Measurements from ENCODE around the gene MAP2K2. TPM values are rescaled to one million over a fixed set of nuclear protein-coding genes. Genes with fewer than 3 reads are reported as not detected.
"Not testable (repeated sequence)": the region's sequence is repeated elsewhere in the genome, so short reads cannot be mapped to it uniquely, and the experiment has no call there.

The MAP2K2 gene
- 100 to 1,000 TPM; 186 to 202 TPM for total RNA-seq

DNA sequence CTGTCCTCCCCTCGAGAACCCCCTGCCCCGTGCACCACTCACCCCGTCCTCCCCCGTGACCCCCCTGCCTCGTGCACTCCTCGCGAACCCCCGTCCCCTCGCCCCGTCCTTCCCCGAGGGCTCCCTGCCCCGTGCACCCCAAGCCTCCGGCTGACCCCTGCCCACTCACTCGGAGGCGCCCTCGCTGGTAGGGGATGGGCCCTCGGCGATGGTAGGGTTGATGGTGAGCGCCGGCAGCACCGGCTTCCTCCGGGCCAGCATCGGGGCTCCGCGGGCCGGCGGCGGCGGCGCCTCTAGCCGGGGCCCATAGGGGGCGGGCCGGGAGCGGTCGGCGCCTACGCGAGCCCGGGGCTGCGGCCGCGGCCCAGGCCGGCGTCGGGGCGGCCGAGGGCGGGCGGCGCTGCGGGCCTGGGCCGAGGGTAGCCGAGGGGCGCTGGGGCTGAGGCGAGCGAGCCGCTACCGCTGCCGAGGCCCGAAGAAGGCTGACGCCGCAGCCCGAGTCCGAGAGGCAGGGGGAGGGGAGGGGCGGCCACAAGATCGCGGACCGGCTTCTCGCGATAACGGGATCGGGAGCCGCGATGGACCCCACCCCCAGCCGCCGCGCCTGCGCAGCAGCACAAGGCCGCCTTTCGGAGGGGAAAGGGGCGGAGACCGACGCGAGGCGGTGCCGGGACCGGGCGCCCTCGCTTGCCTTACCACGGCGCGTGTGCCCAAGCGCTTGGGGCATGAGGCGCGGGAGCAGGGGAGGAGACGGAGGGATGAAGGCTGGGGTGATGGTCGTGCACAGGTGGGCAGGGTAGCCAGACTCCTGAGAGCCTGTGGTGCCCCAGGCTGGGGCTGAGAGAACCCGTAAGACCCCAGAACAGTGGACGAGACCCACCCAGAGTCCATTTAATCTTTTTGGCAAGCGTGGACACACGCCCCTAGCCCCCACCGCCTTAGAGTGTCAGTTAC, at the start of gene MAP2K2:
MAP2K2 (minus strand) TSS at position 508 of the 954 bp plus-strand sequence; CDS start at position 261, 247 bp downstream.
- peaks cover 9% of the 10 kb centered on the region for H3K36me3 Mint-ChIP-seq (ENCODE audit: low read depth)
- H3K27me3 Mint-ChIP-seq = no peaks in the 10 kb centered on the region
- CTCF ChIA-PET = interaction anchor here (1.4 kb wide), 1 partner anchor 16 kb away, joined by 9 read pairs; no protein-coding TSS in a partner anchor
- no peaks in the 10 kb centered on the region for H3K9me3 Mint-ChIP-seq
- peak within 1 kb of the TSS; percentile 83 for H3K27ac Mint-ChIP-seq
- POLR2A ChIA-PET = interaction anchor here (1.0 kb wide), 1 partner anchor 15 kb away, joined by 3 read pairs; no protein-coding TSS in a partner anchor
- DNase-seq = peak; percentile 96
- peaks cover 30% of the 10 kb centered on the region for H3K4me1 Mint-ChIP-seq
- peak within 1 kb of the TSS; percentile 94 for H3K4me3 Mint-ChIP-seq

DNA sequence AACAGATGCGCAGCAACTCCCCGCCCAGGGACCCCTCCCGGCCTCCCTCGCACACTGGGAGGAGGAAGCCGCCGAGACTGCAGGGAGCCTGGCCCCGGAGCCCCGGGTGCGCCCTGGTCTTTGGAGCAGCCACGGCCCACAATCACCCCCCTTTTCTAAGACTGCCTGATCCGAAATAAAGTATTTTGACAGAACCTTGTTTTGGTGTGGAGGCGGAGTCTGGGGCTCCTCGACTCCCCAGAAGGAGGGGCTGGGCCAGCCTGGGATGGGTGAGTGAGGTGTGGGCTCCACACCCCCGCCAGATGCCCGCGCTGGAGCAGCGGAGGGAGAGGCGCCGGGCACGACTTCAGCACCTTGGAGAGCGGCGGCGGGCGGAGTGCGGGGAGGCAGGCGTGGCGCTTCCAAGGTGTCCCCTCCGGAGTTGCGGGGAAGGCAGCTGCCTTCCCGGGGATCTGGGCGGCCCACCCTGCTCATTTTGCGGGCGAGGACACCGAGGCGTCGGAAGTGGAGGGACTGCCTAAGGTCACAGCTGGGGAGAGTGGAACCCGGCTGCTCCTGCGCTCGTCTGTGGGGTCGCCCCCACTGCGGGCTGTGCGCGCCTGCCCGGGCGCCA, 49.0 kb upstream of the MAP2K2 start:
- Mint-ChIP-seq H3K27ac (no peak overlapping the region), H3K9me3 (no peaks in the 10 kb centered on the region), H3K27me3 (peaks cover 8% of the 10 kb centered on the region), H3K4me1 (no peaks in the 10 kb centered on the region), H3K4me3 (no peak overlapping the region), H3K36me3 (ENCODE audit: low read depth) (peaks cover 5% of the 10 kb centered on the region)
- ChIA-PET CTCF (no interaction called here), POLR2A (no interaction called here)
- DNase-seq = peak; percentile 71

GRCh38 chr19:4171676-4172075, 47.8 kb upstream of the MAP2K2 start:
- no peaks in the 10 kb centered on the region for H3K4me1 Mint-ChIP-seq
- no peaks in the 10 kb centered on the region for H3K9me3 Mint-ChIP-seq
- no peak overlapping the region for H3K4me3 Mint-ChIP-seq
- DNase-seq = no peak
- no peak overlapping the region for H3K27ac Mint-ChIP-seq
- H3K27me3 Mint-ChIP-seq = peaks cover 8% of the 10 kb centered on the region
- ChIA-PET POLR2A (no interaction called here), CTCF (no interaction called here)
- peaks cover 5% of the 10 kb centered on the region for H3K36me3 Mint-ChIP-seq (ENCODE audit: low read depth)

DNA sequence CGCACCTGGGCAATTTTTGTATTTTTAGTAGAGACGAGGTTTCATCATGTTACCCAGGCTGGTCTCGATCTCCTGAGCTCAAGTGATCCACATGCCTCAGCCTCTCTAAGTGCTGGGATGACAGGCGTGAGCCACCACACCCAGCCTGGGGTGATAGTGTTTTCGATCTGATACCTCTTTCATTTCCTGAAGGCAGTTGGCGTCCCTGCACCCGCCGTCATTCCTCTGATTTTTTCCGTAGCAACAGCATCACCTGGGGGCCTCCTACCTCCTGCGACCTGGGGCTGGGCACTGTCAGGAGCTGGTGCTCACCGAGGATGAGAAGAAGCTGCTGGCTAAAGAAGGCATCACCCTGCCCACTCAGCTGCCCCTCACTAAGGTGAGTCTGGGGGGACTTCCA, 40.3 kb upstream of the MAP2K2 start:
- no peak overlapping the region for H3K4me3 Mint-ChIP-seq
- no peak overlapping the region for H3K27ac Mint-ChIP-seq
- no peaks in the 10 kb centered on the region for H3K4me1 Mint-ChIP-seq
- no peaks in the 10 kb centered on the region for H3K36me3 Mint-ChIP-seq (ENCODE audit: low read depth)
- CTCF ChIA-PET = interaction anchor here (0.7 to 1.5 kb wide), 3 partner anchors 25 to 115 kb away, joined by 3 to 5 read pairs (median 3); no protein-coding TSS in a partner anchor
- H3K27me3 Mint-ChIP-seq = peaks cover 2% of the 10 kb centered on the region
- no peak for DNase-seq
- POLR2A ChIA-PET = no interaction called here
- no peaks in the 10 kb centered on the region for H3K9me3 Mint-ChIP-seq

DNA sequence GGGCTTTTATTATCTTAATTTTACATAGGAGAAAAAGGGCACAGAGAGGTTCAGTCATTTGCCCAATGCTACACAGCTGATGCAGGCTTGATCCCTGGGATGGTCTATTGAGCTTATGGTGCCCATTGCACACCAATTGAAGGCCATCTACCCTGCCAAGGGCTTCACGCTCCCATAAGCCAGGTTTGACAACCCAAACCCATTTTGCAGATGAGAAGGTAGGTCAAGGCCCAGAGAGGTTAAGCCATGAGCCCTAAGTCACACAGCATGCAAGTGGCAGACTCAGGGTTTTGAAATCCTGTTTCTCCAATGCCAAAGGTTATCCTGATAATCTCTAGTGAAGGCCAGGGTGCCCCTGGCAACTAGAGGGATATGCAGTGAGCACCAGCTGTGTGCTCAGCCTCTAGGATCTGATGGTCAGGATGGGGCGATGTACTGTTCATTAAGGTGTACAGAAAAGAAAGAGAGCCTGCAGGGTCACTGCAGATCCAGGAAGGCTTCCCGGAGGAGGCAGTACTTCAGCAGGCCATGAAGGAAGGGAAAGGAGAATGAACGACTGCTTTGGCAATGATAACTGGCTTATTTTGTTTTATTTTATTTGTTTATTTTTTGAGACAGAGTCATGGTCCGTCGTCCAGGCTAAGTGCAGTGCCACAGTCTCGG, 37.6 kb upstream of the MAP2K2 start:
- ChIA-PET CTCF (interaction anchor here (0.7 kb wide), 1 partner anchor 312 kb away, joined by 3 read pairs; no protein-coding TSS in a partner anchor), POLR2A (interaction anchor here (1.5 kb wide), 1 partner anchor 9 kb away, joined by 4 read pairs; the partner anchor contains the start of gene CREB3L3)
- Mint-ChIP-seq H3K27me3 (no peaks in the 10 kb centered on the region), H3K36me3 (ENCODE audit: low read depth) (no peaks in the 10 kb centered on the region), H3K9me3 (no peaks in the 10 kb centered on the region), H3K27ac (no peak overlapping the region), H3K4me3 (no peak overlapping the region), H3K4me1 (no peaks in the 10 kb centered on the region)
- no peak for DNase-seq

GRCh38 chr19:4157971-4158370, 34.0 kb upstream of the MAP2K2 start:
- POLR2A ChIA-PET; H3K9me3 Mint-ChIP-seq; DNase-seq; H3K4me3 Mint-ChIP-seq; CTCF ChIA-PET; H3K36me3 Mint-ChIP-seq (ENCODE audit: low read depth); H3K27ac Mint-ChIP-seq; H3K4me1 Mint-ChIP-seq; H3K27me3 Mint-ChIP-seq: not testable (repeated sequence)

DNA sequence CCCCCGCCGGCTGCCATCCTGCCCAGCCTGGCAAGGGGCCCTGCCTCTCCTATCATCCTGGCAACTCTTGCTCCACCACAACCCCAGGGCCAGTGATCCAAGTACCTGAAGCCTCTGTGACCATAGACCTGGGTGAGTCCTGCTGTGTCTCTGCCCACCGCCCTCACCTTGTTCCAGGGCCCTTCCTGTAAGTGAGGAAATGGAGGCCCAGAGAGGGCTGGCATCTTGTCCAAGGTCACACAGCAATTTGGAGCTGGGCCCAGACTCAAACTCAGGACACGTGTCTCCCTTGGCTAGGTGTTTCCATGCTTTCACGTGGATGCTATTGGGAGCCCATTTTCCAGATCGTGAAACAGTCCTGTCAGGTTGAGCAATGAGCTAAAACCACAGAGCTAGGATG, 33.2 kb upstream of the MAP2K2 start:
- ChIA-PET CTCF (interaction anchor here (1.3 kb wide), 1 partner anchor 17 kb away, joined by 4 read pairs; no protein-coding TSS in a partner anchor), POLR2A (no interaction called here)
- H3K36me3 Mint-ChIP-seq (ENCODE audit: low read depth) = no peaks in the 10 kb centered on the region

DNA sequence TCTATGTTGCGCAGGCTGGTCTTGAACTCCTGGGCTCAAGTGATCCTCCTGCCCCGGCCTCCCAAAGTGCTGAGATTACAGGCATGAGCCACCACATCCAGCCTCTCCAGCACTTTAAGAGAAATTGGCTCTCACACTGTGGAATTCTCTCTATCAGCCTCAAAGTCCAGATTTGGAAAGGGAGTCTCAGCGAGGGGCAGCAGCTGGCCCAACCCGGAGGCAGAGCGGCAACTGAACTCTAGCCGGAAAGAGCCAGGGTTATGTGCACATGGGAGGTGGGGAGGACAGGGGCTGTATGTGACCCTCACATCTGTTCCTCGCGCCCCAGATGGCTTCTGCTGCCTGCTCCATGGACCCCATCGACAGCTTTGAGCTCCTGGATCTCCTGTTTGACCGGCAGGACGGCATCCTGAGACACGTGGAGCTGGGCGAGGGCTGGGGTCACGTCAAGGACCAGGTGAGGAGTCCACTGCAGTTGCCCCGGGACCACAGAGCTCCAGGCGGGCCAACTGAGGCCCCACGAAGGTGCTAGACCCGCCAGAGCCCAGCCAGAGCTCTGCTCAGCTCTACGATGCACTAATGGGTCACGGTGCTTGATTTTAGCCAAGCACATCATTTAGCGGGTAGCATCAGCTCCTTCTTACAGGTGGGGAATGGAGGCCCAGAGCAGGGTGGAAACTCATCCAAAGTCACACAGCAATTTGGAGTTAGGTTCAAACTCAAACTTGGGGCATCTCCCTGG, 30.8 kb upstream of the MAP2K2 start:
- Mint-ChIP-seq H3K27ac (no peak overlapping the region), H3K4me3 (no peak overlapping the region), H3K36me3 (ENCODE audit: low read depth) (no peaks in the 10 kb centered on the region), H3K9me3 (no peaks in the 10 kb centered on the region), H3K27me3 (peaks cover 1% of the 10 kb centered on the region), H3K4me1 (peaks cover 13% of the 10 kb centered on the region)
- no peak for DNase-seq
- ChIA-PET POLR2A (no interaction called here), CTCF (interaction anchor here (0.5 to 2.9 kb wide), 3 partner anchors 15 to 167 kb away, joined by 6 to 25 read pairs (median 8); no protein-coding TSS in a partner anchor)

More for the DNA sequence above, 33.2 kb upstream of the MAP2K2 start:
- Mint-ChIP-seq H3K27ac (no peak overlapping the region), H3K9me3 (no peaks in the 10 kb centered on the region), H3K4me3 (no peak overlapping the region), H3K4me1 (peaks cover 13% of the 10 kb centered on the region), H3K27me3 (no peaks in the 10 kb centered on the region)
- DNase-seq = no peak

DNA sequence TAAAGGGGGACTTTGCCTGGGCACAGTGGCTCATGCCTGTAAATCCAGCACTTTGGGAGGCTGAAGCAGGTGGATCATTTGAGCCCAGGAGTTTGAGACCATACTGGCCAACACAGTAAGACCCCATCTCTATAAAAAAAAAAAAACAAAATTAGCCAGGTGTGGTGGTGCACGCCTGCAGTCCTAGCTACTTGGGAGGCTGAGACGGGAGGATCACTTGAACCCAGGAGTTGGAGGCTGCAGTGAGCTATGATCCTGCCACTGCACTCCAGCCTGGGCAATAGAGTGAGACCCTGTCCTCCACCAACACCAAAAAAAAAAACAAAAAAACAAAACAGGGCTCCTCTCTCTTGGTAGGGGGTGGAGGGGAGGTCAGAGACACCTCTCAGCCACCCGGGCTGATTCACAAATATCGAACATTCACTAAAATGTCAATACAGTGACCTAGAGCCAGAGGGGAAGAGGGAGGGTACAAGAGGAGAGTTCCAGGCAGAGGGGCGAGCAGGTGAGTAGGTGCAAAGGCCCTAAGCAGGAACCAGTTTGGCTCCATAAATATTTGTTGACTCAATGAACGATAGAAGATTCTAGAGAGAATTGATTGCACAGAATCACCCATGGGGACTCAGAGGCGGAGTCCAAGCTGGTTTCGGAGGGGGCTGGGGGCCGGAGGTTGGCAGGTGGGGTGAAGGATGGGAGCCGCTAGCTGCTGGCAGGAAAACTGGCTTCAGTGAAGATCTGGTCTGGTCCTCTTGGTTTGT, 28.5 kb upstream of the MAP2K2 start:
- H3K36me3 Mint-ChIP-seq (ENCODE audit: low read depth) = no peaks in the 10 kb centered on the region
- no peak overlapping the region for H3K4me3 Mint-ChIP-seq
- H3K27ac Mint-ChIP-seq = no peak overlapping the region
- ChIA-PET CTCF (interaction anchor here (1.9 to 2.9 kb wide), 2 partner anchors 12 to 164 kb away, joined by 8 to 25 read pairs; no protein-coding TSS in a partner anchor), POLR2A (interaction anchor here (1.4 kb wide), 1 partner anchor 9 kb away, joined by 4 read pairs; no protein-coding TSS in a partner anchor)
- no peaks in the 10 kb centered on the region for H3K9me3 Mint-ChIP-seq
- DNase-seq = no peak
- H3K4me1 Mint-ChIP-seq = peaks cover 13% of the 10 kb centered on the region
- H3K27me3 Mint-ChIP-seq = peaks cover 1% of the 10 kb centered on the region

GRCh38 chr19:4151623-4152022, 27.7 kb upstream of the MAP2K2 start:
- ChIA-PET POLR2A (no interaction called here), CTCF (interaction anchor here (1.8 kb wide), 1 partner anchor 11 kb away, joined by 7 read pairs; no protein-coding TSS in a partner anchor)
- Mint-ChIP-seq H3K36me3 (ENCODE audit: low read depth) (no peaks in the 10 kb centered on the region), H3K27ac (no peak overlapping the region), H3K4me1 (peaks cover 13% of the 10 kb centered on the region), H3K9me3 (no peaks in the 10 kb centered on the region), H3K4me3 (no peak overlapping the region), H3K27me3 (peaks cover 4% of the 10 kb centered on the region)
- no peak for DNase-seq

DNA sequence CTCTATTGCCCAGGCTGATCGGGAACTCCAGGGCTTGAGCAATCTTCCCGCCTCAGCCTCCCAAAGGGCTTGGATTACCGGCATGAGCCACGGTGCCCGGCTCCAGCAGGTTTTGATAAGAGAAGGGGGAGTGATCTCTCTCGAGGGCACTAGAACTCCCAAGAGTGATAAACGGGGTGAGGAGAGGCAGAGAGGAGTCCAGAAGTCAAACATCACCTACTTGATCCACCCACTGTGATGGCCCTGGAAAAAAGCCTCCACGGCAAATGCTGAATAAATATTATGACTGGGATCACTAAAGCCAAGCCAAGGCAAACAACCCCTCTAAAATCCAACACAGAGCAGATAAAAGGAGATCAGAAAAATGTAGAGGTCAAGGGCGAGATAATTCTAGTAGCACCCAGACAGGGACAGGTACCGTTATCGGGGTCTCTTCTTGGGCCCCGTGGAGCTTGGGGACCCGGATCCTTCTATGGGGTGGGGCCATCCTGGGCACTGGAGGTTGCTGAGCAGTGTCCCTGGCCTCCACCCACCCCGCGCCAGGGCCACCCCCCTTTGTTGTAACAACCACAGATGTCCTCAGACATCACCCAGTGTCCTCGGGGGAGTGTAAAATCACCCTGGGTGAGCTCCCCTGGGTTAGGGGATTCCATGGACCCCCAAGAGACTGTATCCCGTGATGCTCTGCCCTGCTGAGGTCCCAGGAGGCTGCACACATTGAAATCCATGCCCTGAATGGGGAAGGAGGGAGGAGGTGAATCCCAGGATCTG, 25.8 kb upstream of the MAP2K2 start:
- CTCF ChIA-PET = interaction anchor here (1.8 kb wide), 1 partner anchor 10 kb away, joined by 7 read pairs; no protein-coding TSS in a partner anchor
- Mint-ChIP-seq H3K4me3 (no peak overlapping the region), H3K9me3 (no peaks in the 10 kb centered on the region), H3K27me3 (peaks cover 6% of the 10 kb centered on the region), H3K36me3 (ENCODE audit: low read depth) (no peaks in the 10 kb centered on the region), H3K27ac (no peak overlapping the region), H3K4me1 (peaks cover 13% of the 10 kb centered on the region)
- no peak for DNase-seq
- POLR2A ChIA-PET = no interaction called here

All from activated CD4-positive, alpha-beta memory T cell treated with anti-CD3 and anti-CD28 coated beads, Interleukin-2, amount 10 ng/mL, durations not matched to agents 7 days and 5 days (primary cell).